ENCODE measurements around the gene RGS9.
A peak's percentile ranks its signal among the peaks of the same experiment; 100 is the strongest.
"Not testable (repeated sequence)": the region's sequence is repeated elsewhere in the genome, so short reads cannot be mapped to it uniquely, and the experiment has no call there.

RGS9 gene

GRCh38 chr17:65185062-65185461 lies 47.9 kb downstream of the RGS9 start:
- no peak for DNase-seq

GRCh38 chr17:65185668-65186382 lies 48.7 kb downstream of the RGS9 start:
- no peak for DNase-seq

- no peak for DNase-seq
Measured at GRCh38 chr17:65190467-65191097, 53.4 kb downstream of the RGS9 start.

GRCh38 chr17:65191811-65192740 lies 54.9 kb downstream of the RGS9 start:
- DNase-seq: no peak

- no peak for DNase-seq
Measured at GRCh38 chr17:65193305-65193704, 56.1 kb downstream of the RGS9 start.

GRCh38 chr17:65193716-65194293 lies 56.6 kb downstream of the RGS9 start:
- DNase-seq: no peak

GRCh38 chr17:65194670-65195334 lies 57.6 kb downstream of the RGS9 start:
- DNase-seq: no peak

GRCh38 chr17:65195716-65196115 lies 58.5 kb downstream of the RGS9 start:
- DNase-seq: no peak

- no peak for DNase-seq
Measured at GRCh38 chr17:65196617-65197016, 59.4 kb downstream of the RGS9 start.

- no peak for DNase-seq
Measured at GRCh38 chr17:65197201-65197600, 60.0 kb downstream of the RGS9 start.

- DNase-seq: peak; percentile 34
Measured at GRCh38 chr17:65198653-65199382, 61.6 kb downstream of the RGS9 start.

- no peak for DNase-seq
Measured at GRCh38 chr17:65201331-65201730, 64.2 kb downstream of the RGS9 start.

- no peak for DNase-seq
Measured at GRCh38 chr17:65202844-65203571, 65.8 kb downstream of the RGS9 start.

- no peak for DNase-seq
Measured at GRCh38 chr17:65204001-65204400, 66.8 kb downstream of the RGS9 start.

GRCh38 chr17:65205655-65206054 lies 68.5 kb downstream of the RGS9 start:
- no peak for DNase-seq

- DNase-seq: not testable (repeated sequence)
Measured at GRCh38 chr17:65207448-65207847, 70.3 kb downstream of the RGS9 start.

- DNase-seq: no peak
Measured at GRCh38 chr17:65208717-65209116, 71.5 kb downstream of the RGS9 start.

- DNase-seq: no peak
Measured at GRCh38 chr17:65218261-65218660, 81.1 kb downstream of the RGS9 start.

GRCh38 chr17:65219124-65219523 lies 82.0 kb downstream of the RGS9 start:
- DNase-seq: no peak

- no peak for DNase-seq
Measured at GRCh38 chr17:65219707-65220106, 82.5 kb downstream of the RGS9 start.

GRCh38 chr17:65220732-65221131 lies 83.6 kb downstream of the RGS9 start:
- DNase-seq: no peak

Data from NCI-H524 treated with DMSO at 0.1 percent for 48 hours (cell line).